ENCODE measurements around the gene TUG1. TPM values are rescaled to one million over a fixed set of nuclear protein-coding genes. Genes with fewer than 3 reads are reported as not detected.

TUG1 gene
- total and polyA plus RNA-seq, 4 donors: 11.3 to 32.9 (median 18.2) TPM

DNA sequence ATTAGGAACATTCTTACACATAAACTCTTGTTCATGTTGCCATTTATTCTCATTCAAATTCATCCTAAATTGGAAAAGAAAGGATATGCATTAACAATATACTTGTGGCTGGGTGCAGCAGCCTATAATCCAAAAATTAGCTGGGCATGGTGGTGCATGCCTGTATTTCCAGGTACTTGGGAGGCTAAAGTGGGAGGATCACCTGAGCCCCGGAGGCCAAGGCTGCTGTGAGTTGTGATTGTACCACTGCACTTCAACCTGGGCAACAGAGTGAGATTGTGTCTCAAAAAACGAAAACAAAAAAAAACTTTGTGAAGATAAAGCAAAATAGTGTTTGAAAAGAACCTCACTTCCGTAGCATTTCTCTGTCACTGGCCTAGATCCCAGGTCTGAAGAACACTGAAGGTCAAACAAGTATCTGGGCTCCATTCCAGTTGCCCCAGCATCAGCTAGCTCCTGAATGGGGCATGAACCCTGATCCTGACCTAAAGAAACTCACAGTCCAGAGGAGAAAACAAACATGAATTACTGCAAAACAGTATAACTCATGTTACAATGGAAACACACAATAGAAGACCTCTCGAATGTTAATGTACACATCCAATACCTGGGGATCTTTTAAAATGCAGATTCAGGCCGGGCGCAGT lies 32.2 kb downstream of the TUG1 start (continued):
- peak; percentile 14 to 58 for TF ChIP-seq RAD21 (IDR thresholded peaks at IDR 0.05)
- TF ChIP-seq, protein P1, sequence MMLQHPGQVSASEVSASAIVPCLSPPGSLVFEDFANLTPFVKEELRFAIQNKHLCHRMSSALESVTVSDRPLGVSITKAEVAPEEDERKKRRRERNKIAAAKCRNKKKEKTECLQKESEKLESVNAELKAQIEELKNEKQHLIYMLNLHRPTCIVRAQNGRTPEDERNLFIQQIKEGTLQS (IDR thresholded peaks at IDR 0.05): no peak
- peak; percentile 72 for TF ChIP-seq YY1 (IDR thresholded peaks at IDR 0.05)
- TF ChIP-seq FOXA1 (IDR thresholded peaks at IDR 0.05): no peak
- peak in 1 of 2 donors; percentile 60 for TF ChIP-seq JUND (IDR thresholded peaks at IDR 0.05)
- TF ChIP-seq, protein P2, sequence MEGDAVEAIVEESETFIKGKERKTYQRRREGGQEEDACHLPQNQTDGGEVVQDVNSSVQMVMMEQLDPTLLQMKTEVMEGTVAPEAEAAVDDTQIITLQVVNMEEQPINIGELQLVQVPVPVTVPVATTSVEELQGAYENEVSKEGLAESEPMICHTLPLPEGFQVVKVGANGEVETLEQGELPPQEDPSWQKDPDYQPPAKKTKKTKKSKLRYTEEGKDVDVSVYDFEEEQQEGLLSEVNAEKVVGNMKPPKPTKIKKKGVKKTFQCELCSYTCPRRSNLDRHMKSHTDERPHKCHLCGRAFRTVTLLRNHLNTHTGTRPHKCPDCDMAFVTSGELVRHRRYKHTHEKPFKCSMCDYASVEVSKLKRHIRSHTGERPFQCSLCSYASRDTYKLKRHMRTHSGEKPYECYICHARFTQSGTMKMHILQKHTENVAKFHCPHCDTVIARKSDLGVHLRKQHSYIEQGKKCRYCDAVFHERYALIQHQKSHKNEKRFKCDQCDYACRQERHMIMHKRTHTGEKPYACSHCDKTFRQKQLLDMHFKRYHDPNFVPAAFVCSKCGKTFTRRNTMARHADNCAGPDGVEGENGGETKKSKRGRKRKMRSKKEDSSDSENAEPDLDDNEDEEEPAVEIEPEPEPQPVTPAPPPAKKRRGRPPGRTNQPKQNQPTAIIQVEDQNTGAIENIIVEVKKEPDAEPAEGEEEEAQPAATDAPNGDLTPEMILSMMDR (IDR thresholded peaks at IDR 0.05; ENCODE audit: low read depth, low read length, missing input control): no peak
- peak; percentile 82 for TF ChIP-seq SP1 (IDR thresholded peaks at IDR 0.05)

DNA sequence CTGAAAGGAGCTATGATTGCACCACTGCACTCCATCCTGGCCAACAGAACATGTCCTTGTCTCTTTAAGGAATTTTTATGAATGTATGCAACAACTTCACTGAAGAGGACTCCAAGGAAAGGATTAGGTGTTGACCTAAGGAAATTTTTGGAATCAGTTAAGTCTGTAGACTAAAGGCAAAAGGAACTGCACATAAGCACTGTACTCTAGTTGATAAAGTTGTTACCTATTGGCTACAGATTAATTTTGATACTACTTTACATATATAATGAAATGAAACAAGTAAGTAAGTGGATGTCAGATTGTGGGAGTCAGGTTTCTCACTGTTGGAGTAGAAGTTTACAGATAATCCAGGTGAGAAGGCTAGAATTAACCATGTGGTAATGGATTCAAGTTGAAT lies 36.5 kb downstream of the TUG1 start:
- Histone ChIP-seq H3K9ac (ENCODE audit: low read depth in 1 of 2, low read length in 2 of 2) (no peak overlapping the region), H3K4me1 (ENCODE audit: control insufficient read depth in 4 of 4, insufficient read depth in 4 of 4, low read length in 3 of 4) (peaks cover 0 to 6% (median 3%) of the 10 kb centered on the region in 4 donors), H3K27ac (ENCODE audit: low read depth in 1 of 2, low read length in 2 of 2) (no peak overlapping the region), H3K4me3 (ENCODE audit: low read depth in 1 of 3, low read length in 3 of 3) (no peak overlapping the region), H3K27me3 (ENCODE audit: control insufficient read depth in 4 of 4, insufficient read depth in 4 of 4, low read length in 3 of 4) (no peaks in the 10 kb centered on the region), H3K36me3 (ENCODE audit: control insufficient read depth in 4 of 4, insufficient read depth in 3 of 4, low read depth in 1 of 4, low read length in 3 of 4) (no peaks in the 10 kb centered on the region), H3K9me3 (ENCODE audit: control insufficient read depth in 4 of 4, low read length in 3 of 4) (peaks cover 0 to 4% (median 4%) of the 10 kb centered on the region in 4 donors)
- TF ChIP-seq FOXA1 (IDR thresholded peaks at IDR 0.05) (no peak), GABPA (IDR thresholded peaks at IDR 0.05 in 1 of 2, conservative IDR thresholded peaks at IDR 0.05 in 1 of 2) (no peak), RXRA (IDR thresholded peaks at IDR 0.05) (no peak)
- DNase-seq (ENCODE audit: low spot score): no peak

DNA sequence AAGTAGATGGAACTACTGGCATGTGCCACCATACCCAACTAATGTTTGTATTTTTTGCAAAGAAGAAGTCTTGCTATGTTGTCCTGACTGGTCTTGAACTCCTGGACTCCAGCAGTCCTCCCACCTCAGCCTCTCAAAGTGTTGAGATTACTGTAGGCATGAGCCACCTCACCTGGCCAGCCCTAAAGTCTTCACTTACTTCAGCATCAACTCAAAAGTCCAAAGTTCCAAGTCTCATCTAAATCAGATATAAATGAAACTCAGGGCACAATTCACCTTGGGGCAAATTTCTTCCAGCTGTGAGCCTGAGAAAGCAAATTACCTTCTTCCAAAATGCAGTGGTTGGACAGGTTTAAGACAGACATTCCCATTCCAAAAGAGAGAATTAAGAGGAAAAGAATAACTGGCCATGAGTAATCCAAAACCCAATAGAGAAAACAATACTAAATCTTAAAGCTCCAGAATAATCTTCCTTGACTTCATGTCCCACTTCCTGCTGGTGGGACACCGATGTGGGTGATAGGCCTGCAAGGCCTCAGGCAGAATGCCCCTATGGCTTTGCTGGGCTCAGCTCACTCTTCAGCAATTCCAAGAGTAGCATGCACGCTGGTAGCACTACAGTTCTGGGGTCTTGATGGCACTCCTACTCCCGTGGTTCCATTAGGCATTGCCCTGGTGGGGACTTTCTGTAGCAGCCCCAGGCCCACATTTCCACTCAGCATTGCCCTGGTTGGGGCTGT lies 50.3 kb downstream of the TUG1 start:
- no peak for DNase-seq (ENCODE audit: low spot score)
- no peaks in the 10 kb centered on the region for H3K9me3 ChIP-seq (ENCODE audit: control insufficient read depth in 4 of 4, low read length in 3 of 4)
- H3K4me1 ChIP-seq (ENCODE audit: control insufficient read depth in 4 of 4, insufficient read depth in 4 of 4, low read length in 3 of 4): no peaks in the 10 kb centered on the region
- TF ChIP-seq RXRA (IDR thresholded peaks at IDR 0.05): no peak
- TF ChIP-seq, protein P3, sequence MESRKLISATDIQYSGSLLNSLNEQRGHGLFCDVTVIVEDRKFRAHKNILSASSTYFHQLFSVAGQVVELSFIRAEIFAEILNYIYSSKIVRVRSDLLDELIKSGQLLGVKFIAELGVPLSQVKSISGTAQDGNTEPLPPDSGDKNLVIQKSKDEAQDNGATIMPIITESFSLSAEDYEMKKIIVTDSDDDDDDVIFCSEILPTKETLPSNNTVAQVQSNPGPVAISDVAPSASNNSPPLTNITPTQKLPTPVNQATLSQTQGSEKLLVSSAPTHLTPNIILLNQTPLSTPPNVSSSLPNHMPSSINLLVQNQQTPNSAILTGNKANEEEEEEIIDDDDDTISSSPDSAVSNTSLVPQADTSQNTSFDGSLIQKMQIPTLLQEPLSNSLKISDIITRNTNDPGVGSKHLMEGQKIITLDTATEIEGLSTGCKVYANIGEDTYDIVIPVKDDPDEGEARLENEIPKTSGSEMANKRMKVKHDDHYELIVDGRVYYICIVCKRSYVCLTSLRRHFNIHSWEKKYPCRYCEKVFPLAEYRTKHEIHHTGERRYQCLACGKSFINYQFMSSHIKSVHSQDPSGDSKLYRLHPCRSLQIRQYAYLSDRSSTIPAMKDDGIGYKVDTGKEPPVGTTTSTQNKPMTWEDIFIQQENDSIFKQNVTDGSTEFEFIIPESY (IDR thresholded peaks at IDR 0.05): no peak
- TF ChIP-seq, protein P2 (IDR thresholded peaks at IDR 0.05; ENCODE audit: low read depth, low read length, missing input control): no peak
- TF ChIP-seq HNF4G (IDR thresholded peaks at IDR 0.05): no peak
- no peak for TF ChIP-seq GABPA (IDR thresholded peaks at IDR 0.05 in 1 of 2, conservative IDR thresholded peaks at IDR 0.05 in 1 of 2)
- no peak for TF ChIP-seq HNF4A (conservative IDR thresholded peaks at IDR 0.05)
- TF ChIP-seq RAD21 (IDR thresholded peaks at IDR 0.05): no peak
- no peak for TF ChIP-seq FOXA2 (IDR thresholded peaks at IDR 0.05)
- TF ChIP-seq, protein P4, sequence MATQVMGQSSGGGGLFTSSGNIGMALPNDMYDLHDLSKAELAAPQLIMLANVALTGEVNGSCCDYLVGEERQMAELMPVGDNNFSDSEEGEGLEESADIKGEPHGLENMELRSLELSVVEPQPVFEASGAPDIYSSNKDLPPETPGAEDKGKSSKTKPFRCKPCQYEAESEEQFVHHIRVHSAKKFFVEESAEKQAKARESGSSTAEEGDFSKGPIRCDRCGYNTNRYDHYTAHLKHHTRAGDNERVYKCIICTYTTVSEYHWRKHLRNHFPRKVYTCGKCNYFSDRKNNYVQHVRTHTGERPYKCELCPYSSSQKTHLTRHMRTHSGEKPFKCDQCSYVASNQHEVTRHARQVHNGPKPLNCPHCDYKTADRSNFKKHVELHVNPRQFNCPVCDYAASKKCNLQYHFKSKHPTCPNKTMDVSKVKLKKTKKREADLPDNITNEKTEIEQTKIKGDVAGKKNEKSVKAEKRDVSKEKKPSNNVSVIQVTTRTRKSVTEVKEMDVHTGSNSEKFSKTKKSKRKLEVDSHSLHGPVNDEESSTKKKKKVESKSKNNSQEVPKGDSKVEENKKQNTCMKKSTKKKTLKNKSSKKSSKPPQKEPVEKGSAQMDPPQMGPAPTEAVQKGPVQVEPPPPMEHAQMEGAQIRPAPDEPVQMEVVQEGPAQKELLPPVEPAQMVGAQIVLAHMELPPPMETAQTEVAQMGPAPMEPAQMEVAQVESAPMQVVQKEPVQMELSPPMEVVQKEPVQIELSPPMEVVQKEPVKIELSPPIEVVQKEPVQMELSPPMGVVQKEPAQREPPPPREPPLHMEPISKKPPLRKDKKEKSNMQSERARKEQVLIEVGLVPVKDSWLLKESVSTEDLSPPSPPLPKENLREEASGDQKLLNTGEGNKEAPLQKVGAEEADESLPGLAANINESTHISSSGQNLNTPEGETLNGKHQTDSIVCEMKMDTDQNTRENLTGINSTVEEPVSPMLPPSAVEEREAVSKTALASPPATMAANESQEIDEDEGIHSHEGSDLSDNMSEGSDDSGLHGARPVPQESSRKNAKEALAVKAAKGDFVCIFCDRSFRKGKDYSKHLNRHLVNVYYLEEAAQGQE (IDR thresholded peaks at IDR 0.05): no peak
- TF ChIP-seq, protein P5, sequence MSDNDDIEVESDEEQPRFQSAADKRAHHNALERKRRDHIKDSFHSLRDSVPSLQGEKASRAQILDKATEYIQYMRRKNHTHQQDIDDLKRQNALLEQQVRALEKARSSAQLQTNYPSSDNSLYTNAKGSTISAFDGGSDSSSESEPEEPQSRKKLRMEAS (IDR thresholded peaks at IDR 0.05): no peak
- TF ChIP-seq YY1 (IDR thresholded peaks at IDR 0.05): no peak
- no peak for TF ChIP-seq NR2F2 (IDR thresholded peaks at IDR 0.05)
- no peak for TF ChIP-seq EGR1 (IDR thresholded peaks at IDR 0.05; ENCODE audit: low read depth in 2 of 2)
- TF ChIP-seq, protein P1 (IDR thresholded peaks at IDR 0.05): no peak
- no peak for TF ChIP-seq SP1 (IDR thresholded peaks at IDR 0.05)
- no peak for TF ChIP-seq FOXA1 (IDR thresholded peaks at IDR 0.05)
- no peak for TF ChIP-seq JUND (IDR thresholded peaks at IDR 0.05)

More for the DNA sequence above, 50.3 kb downstream of the TUG1 start:
- WGBS: 79% methylated on average over 3 of the region's 3 CpGs
- H3K27ac ChIP-seq (ENCODE audit: low read depth in 1 of 2, low read length in 2 of 2): no peak overlapping the region
- H3K27me3 ChIP-seq (ENCODE audit: control insufficient read depth in 4 of 4, insufficient read depth in 4 of 4, low read length in 3 of 4): no peaks in the 10 kb centered on the region
- H3K4me3 ChIP-seq (ENCODE audit: low read depth in 1 of 3, low read length in 3 of 3): no peak overlapping the region
- no peaks in the 10 kb centered on the region for H3K36me3 ChIP-seq (ENCODE audit: control insufficient read depth in 4 of 4, insufficient read depth in 3 of 4, low read depth in 1 of 4, low read length in 3 of 4)
- H3K9ac ChIP-seq (ENCODE audit: low read depth in 1 of 2, low read length in 2 of 2): no peak overlapping the region
